NCI-H1092 treated with DMSO at 0.1 percent for 48 hours (cell line): ENCODE data around the gene ABCD1.
"Not testable (repeated sequence)": the region's sequence is repeated elsewhere in the genome, so short reads cannot be mapped to it uniquely, and the experiment has no call there.

Experiments used
- DNase-seq: peaks from one replicate; lab custom pipeline; 2025; lab: John Stamatoyannopoulos, UW

Gene ABCD1

DNA sequence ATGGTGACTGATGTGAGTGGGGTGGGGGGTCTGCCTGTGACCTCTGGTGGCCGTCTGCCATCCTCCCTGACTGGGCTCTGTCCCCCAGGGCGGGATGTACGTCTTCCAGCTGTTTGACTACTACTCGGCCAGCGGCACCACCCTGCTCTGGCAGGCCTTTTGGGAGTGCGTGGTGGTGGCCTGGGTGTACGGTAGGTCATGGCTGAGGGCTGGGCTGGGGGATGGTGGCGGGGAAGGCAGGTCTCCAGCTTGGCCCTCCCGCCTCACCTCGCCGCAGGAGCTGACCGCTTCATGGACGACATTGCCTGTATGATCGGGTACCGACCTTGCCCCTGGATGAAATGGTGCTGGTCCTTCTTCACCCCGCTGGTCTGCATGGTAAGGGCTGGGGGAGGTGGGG, 30.4 kb upstream of the ABCD1 start:
- not testable (repeated sequence) for DNase-seq

DNA sequence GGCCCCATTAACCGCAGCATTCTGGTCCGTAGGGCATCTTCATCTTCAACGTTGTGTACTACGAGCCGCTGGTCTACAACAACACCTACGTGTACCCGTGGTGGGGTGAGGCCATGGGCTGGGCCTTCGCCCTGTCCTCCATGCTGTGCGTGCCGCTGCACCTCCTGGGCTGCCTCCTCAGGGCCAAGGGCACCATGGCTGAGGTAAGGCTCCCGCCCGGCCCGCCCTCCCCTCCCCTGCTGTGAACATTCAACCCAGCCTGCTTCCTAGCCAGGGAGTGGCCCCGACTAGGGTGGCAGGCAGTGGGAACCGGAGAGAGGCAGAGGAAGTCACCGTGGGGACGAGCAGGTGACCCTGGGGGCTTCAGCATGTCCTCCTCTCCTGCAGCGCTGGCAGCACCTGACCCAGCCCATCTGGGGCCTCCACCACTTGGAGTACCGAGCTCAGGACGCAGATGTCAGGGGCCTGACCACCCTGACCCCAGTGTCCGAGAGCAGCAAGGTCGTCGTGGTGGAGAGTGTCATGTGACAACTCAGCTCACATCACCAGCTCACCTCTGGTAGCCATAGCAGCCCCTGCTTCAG, 29.9 kb upstream of the ABCD1 start:
- DNase-seq = no peak

DNA sequence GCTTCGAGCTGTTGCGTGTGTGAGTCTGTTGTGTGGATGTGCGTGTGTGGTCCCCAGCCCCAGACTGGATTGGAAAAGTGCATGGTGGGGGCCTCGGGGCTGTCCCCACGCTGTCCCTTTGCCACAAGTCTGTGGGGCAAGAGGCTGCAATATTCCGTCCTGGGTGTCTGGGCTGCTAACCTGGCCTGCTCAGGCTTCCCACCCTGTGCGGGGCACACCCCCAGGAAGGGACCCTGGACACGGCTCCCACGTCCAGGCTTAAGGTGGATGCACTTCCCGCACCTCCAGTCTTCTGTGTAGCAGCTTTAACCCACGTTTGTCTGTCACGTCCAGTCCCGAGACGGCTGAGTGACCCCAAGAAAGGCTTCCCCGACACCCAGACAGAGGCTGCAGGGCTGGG, 28.6 kb upstream of the ABCD1 start:
- no peak for DNase-seq

DNA sequence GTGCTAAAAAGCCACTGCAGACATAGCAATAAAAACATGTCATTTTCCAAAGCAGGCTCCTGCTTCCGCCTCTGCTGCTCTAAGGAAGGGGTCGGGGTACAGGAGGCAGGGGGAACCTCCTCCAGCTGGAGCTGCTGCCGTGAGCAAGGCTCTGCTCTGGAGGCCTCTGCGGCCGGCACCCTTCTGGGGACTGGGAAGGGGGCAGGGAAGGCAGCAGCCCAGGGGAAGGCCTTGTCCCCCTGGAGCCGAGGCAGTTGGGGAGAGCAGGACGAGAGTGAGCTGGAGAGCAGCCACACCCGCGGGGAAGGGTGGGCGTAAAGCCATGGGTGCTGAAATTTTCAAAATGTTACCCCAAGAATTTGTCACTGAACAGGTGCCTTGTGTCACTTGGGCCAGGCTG, 28.1 kb upstream of the ABCD1 start:
- not testable (repeated sequence) for DNase-seq

DNA sequence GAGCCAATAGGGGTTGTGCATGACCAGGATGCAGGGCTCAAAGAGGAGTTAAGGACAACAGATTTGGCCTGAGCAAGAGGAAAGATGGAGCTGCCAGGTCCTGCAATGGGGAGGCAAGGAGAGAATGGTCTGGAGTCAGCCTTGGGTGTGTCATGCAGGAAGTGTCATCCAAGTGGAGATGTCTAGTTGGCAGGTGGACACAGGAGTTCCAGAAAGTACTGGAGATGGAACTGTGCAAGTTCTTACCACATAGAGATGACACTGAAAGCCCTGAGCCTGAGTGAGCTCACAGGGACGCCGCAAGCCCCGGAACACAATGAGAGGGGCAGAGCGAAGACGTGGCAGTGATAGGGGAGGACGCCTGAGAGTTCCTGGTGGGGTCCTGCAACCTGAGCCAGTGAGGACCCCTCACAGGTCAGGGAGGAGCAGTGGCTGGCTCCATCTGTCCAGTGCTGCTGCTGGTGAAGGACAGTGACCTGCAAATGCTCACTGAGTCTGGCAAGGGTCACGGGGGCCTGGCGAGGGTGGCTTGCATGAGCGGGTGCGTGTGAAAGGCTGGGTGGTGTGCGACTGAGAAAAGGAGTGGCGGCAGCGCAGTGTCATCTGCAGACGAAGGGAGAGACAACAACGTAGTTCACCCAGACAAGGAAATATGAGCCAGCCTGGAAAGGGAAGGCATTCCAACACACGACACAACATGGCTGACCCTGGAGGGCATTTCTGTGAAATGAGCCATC, 27.5 kb upstream of the ABCD1 start:
- not testable (repeated sequence) for DNase-seq

DNA sequence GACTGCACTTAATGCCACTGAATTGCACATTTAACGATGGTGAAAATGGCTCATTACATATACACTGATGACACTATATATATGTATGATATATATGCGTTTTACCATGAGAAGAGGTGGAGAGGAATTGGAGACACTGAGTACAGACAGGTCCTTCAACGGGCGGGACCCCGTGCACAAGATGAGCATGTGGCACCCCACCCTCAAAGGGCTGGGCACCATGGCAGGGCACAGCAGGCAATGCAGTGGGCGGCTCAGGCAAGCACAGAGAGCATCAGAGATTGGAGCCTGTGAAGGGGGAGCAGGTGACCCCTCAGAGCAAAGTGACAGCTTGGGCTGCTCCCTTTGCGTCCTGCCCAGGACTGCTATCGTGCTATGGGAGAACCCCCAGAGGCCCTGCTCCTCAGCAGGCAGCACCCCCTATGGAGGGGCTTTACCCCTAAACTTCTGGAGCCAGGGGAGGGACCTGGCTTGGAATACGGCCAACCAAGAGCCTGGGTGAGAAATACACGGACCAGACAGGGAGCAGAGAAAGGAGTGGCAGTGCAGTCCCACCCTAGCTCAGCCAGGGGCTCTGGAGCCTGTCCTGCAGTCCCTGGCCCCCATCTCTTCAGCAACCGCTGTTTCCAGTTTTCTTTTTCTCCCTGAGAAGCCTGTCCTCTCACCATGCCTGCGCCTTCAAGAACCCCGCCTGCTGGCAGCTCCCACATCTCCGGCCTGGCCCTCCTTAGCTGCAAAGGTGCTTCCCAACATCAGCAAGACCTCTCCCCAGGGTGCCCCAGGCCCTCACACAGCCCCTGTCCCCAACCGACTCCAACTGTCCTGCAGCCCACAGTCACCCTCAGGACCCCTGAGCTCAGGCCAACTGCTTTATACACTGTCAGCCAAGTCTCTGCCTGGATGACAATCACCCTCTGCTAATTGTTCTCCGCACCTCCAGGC, 26.5 kb upstream of the ABCD1 start:
- DNase-seq = no peak

DNA sequence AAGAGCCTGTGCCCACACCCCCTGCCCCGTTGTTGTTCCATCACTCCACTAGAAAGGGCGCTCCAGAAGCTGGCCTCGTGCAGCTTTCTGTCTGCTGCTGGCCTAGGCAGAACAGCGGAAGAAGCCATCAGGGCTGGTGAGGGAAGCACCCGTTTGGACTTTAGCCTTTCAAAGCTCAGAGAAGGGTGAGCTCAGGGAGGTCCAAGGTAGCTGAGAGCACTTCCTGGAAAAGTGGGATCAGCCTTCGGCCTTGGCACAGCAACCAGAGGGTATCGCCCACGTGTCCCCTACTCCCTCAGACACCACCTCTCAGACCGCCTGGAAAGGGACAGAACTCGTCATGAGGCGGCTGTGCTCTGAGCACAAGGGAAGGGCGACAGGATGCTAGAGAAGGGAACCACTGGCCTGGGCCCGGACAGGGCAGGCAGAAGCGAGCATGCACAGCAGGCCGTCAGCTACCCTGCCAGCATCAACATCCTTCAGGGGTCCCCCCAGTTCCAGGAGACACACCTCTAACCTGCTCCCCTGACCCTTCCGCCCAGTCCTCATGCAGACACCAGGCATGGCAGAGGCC, 25.4 kb upstream of the ABCD1 start:
- DNase-seq = not testable (repeated sequence)

DNA sequence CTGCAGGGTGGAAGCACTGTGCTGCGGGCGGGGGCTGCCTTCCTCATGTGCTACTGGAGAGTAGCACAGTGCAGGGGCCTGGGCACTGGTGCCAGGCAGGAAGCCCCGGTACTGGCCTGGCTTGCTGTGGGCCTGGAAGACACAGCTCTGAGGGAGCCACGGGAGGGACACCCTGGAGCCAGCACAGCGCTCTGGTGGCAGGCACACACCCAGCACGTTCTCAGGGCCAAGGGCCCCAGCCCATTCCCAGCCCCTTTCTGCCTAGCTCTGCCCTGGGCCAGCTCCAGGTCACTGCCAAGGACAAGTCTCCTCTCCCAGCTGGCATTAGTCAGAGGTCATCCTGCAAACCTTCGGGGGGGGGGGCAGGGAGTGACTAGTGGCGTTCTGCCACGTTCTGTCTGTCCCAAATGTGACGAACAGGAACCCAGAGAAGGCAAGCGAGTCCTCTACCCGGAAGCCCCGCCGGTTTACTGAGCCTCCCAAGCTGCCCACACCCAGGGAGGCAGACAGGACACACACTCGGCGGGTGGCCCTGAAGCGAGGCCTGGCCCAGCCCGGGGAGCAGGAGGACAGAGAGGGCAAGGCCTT, 24.8 kb upstream of the ABCD1 start:
- DNase-seq = not testable (repeated sequence)

DNA sequence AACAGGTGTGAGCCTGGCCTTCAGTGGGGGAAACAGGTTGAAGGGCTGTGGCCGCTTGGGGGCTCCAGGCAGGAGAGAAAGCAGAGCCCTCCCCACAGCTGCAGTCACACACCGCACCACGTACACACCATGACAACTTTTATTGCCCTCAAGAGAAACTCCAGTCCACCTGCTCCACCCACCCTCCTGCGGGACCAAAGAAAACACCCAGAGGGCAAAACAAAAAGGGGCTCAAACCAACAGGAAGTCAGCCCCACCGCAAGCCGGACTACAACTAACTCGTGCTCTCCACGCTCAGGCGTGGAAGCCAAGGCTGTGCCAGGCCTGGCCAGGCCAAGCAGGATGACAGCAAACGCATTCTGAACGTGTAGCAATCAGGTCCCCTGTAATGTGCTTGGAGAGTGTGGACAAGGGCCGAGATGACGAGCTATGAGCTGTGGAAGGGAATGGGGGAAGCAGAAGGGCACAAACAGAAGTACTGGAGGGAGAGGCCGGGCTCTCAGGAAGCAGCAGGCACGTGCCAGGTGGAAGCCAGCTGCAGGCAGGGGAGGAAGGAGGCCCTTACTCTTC, 24.2 kb upstream of the ABCD1 start:
- DNase-seq = no peak

DNA sequence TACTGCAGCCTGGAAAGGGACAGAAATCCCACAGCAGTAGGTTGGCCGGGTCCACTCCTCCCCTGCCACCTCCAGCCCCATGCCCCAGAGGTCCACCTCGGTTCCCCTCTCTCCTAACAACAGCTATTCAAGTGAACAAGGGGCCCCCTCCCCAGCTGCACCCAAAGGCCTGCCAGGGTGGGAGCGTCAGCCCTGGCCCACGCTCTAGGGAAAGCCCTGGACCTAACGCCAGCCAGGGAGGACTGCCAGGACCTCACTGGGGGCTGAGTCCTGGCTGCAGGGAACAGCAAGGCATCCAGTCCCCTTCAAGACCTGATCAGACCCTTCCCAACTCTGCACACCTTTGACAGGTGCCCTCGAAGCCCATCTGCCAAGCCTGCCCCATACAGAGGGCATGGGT, 23.7 kb upstream of the ABCD1 start:
- DNase-seq = no peak

DNA sequence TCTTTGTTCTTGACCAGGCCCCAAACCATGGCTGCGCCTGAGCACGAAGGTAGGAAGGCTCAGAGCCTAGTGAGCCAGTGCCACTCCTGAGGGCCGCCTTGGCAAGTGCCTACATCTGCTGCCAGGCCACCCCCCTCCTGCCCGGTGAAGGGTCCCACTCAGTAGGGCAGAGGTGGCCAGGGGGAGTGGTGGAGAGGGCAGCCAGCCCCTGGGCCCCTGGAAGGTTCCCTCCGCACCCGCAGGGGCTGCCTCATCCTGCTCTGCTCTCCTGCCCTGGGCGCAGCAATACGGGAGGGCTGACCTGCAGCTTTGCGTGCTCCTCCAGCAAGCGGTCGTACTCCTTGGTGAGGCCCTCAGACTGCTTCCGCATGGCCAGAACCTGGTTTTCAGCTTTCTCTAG, 22.9 kb upstream of the ABCD1 start:
- no peak for DNase-seq

DNA sequence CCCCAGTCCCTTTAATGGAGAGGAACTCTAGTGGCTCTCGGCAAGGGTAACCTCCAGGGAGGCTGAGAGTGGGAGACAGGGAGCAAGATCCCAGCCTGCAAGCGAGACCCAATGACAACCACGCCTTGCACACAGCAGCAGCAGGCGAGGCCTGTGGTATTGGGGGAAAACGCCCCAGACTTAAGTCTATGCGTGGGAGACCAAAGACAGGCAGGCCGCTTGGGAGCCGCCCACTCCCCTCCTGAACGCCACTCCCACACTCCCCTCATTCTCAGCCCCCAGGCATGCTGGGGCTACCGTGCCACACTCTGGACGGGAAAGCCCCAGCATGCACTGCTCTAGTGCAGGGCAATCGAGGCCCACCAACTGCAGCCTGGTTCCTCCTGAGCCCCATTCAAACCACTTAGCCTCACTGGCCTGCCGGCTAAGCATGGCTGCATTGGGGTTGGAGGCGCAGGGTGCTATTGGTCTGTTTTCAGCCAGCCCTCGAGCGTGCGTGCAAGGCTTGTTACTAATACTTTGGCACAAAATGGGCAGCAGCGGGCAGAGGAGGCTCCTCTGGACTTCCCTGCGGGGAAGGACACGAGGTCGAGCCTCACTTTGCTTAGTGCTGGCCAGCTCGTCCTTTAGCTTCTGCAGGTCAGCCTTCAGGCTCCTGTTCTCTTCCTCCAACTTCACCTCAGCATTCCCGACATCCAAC, 22.2 kb upstream of the ABCD1 start:
- DNase-seq = no peak

DNA sequence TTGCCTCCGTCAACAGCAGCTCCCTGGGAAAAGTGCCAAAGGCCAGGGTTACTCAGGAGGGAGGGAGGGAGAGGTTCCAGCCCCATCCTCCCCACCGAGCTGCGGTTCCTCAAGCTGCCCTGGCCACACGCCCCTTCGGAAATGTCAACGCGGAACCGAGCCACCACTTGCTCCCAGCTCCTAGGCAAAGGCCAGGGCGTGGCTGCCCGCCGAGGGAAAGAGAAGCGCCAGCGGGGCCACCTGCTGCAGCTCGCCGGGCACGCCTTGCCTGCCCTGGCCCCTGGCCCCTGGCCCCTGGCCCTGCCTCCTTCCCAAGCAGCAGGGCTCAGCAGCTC, 21.7 kb upstream of the ABCD1 start:
- no peak for DNase-seq

DNA sequence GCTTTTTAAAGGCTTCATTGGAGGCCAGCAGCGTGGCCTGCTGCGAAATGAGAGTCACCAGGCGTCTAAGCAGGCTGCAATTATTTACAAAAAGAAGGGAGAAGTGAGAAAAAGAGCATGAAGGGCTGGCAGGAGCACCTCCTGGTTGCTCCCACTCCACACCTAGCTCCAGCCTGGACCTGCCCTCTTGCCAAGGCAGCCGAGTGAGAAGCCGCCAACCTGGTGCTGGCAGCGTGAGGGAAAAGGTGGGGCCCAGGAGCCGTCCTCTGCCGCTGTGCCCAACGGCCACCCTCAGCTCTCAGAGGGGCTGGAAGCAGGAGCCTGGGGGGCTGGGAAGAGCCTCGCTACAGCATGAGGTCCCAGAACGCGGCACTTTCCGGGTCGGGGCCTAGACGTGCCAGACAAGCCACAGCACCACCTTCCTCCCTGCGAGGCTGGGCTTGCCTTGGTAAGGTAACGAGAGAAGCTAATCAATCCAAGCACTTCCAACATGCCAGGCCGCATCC, 20.6 kb upstream of the ABCD1 start:
- DNase-seq = no peak

DNA sequence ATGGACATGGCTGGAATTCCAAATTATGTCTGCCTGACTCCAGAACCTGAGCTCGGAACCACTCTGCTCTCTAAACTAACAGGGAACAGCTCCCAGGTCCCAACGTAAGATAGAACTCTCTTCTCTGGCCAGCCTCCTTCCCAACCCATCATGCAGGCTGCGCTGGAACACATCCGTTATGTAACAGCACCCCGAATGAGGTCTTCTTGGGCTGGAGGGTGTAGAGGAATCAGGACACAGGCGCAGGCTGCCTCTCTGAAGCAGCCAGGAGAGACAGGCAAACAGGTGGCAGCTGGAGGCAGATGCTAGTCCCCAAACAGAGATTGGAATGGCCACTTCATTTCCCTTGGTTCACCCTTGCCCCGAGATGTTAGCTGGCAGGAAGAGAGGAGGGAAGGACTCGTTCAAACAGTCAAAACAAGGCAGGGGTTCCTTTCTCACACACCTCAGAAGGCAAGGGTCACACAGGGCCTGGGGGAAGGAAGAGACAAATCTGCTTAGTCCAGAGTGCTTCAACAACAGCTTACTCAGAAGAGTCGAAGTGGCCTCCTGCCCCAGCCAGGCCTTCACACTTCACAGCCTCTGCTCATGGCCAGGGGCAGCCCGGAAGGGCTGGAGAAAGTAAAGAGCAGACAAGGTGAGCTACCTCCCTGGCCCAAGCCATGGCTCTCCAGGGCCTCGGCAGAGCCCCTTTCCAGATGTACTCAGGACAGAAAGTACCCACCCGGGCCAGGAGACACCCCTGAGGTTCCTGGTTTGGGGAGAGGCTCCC, 19.8 kb upstream of the ABCD1 start:
- not testable (repeated sequence) for DNase-seq

DNA sequence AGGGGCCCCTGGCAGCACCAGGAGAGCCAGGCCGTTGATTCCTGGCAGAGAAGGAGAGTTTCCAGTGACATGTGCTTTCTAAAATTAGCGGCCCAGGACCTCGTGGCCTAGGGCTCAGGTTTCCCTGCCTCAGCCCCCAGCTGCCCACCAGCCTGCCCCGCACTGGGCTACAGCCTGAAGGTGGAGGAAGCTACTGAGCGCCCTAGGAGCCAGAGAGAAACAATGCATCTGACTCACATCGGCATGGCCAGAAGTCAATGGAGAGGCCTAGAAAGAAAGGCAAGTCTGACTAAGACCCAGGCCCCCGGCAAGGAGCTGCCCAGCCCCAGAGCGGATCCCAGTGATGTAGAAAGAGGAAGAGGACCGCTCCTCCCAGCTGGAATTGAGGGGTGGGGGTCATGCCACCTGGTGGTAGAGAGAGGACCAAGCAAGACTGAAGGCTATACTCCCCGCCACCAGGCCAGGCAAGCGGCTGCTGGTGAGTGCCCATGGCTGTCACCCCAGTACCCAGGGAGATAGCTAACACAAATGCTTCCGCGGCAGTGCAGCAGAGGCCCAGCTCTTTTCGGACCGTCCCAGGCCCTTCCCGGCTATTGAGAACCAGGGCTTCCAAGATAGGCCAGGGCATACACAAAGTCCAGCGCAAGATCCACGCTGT, 19.1 kb upstream of the ABCD1 start:
- not testable (repeated sequence) for DNase-seq

DNA sequence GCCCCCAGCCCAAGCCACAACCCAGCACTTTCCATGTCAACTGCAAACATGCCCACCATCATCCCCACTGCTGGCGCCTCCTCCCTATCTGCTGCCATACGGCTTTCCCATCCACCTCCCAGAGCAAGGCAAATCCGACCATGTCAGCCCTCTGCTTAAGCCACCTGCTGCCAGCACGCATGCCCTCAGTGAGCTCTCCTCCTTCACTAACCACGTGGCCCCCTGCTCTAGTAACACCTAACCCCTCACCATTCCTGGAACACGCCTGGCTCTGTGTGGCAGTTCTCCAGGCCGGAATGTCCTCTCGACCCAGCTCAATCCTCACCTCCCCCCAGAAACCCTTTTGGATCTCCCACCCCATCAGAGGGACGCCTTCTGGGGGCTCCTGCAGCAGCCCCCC, 17.9 kb upstream of the ABCD1 start:
- no peak for DNase-seq

DNA sequence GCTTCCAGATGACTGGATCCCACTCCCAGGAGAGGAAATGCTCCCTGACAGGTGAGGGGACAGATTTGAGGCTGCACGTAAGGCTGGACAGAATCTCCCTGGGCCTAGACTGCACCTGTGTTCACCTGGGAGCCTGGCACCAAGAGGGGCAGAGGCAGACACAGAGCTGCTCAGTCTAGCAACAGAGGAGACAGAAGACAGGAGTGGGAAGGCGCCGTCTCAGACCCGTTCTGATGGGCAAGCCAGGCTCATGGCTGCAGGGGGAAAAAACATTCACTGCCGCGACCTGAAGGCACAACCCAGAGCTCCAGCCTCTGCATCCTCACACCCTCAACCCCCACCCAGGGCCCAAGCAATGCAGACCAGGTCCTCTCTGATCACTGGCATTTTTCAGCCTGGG, 17.2 kb upstream of the ABCD1 start:
- DNase-seq = no peak

DNA sequence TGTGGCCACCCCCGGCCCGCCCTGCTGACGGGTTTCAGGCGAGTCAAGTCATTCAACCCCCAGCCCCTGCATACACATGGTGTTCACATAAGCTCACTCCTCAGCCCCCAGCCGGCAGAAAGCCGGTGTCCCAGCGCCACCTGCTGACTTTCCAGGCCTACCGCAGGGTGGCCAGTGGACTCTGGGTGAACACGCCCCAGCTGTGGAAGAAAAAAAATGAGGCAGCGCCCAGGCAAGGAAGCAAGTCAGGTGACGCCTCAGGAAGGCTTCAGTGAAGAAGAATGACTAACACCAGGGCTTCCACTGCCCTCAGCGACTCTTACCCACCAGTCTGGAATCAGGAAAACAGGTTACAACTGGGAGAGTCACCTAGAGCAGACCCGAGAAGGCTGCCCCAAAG, 16.2 kb upstream of the ABCD1 start:
- no peak for DNase-seq
